Activated naive CD4-positive, alpha-beta T cell treated with anti-CD3 and anti-CD28 coated beads for 36 hours (primary cell): ENCODE results near the gene MEF2C. TPM values are rescaled to one million over a fixed set of nuclear protein-coding genes. Genes with fewer than 3 reads are reported as not detected.
"Not testable (repeated sequence)": the region's sequence is repeated elsewhere in the genome, so short reads cannot be mapped to it uniquely, and the experiment has no call there.

ENCODE experiments used
- CTCF ChIA-PET: fragments of 350-600 bp; sonication (Branson Sonifier 250); formaldehyde crosslinking; loops from one replicate; lab custom pipeline; 2021; ENCODE audit warnings: antibody characterized with exemption; lab: Charles Lee
- DNase-seq: peaks from one replicate; pipeline ENCODE4 v3.0.0-alpha.2; 2020
- H3K27ac Mint-ChIP-seq: one replicate; pipeline ENCODE4 v1.8.0; 2021; ENCODE audit warnings: mild to moderate bottlenecking, mixed read lengths
- H3K27me3 Mint-ChIP-seq: one replicate; pipeline ENCODE4 v1.8.0; 2021; ENCODE audit warnings: low read depth, mixed read lengths
- H3K36me3 Mint-ChIP-seq: one replicate; pipeline ENCODE4 v1.8.0; 2021; ENCODE audit warnings: low read depth, mixed read lengths
- H3K4me1 Mint-ChIP-seq: one replicate; pipeline ENCODE4 v1.8.0; 2021; ENCODE audit warnings: low read depth, mixed read lengths
- H3K4me3 Mint-ChIP-seq: one replicate; pipeline ENCODE4 v1.8.0; 2021; ENCODE audit warnings: mild to moderate bottlenecking, moderate library complexity, mixed read lengths
- H3K9me3 Mint-ChIP-seq: one replicate; pipeline ENCODE4 v1.8.0; 2021; ENCODE audit warnings: mixed read lengths
- intact Hi-C: fragments of 100-400 bp; cut with micrococcal nuclease; formaldehyde crosslinking; loops from one replicate; pipeline ENCODE4 v1.15.1; 2023
- total RNA-seq, 2 experiments: library from RNA; stranded (reverse); gene quantifications; one replicate each; pipeline ENCODE4 v1.2.3, GENCODE V29; 2021

The MEF2C gene
- total RNA-seq = not detected

GRCh38 chr5:88883059-88883835 is at the start of gene MEF2C:
TSS of gene MEF2C (minus strand) at chr5:88883184. CDS start at chr5:88823788, 59,396 bp downstream.
- Mint-ChIP-seq H3K27me3 (peaks cover 57% of the 10 kb centered on the region), H3K27ac (no peak within 1 kb of the TSS), H3K9me3 (no peaks in the 10 kb centered on the region), H3K36me3 (no peaks in the 10 kb centered on the region), H3K4me3 (peak within 1 kb of the TSS; percentile 76), H3K4me1 (peaks cover 20% of the 10 kb centered on the region)
- CTCF ChIA-PET = interaction anchor here (0.7 kb wide), 1 partner anchor 159 kb away, joined by 3 read pairs; no protein-coding TSS in a partner anchor
- peak; percentile 12 for DNase-seq
- intact Hi-C loops = loop anchor here (2.0 to 10.0 kb wide), 6 partner anchors 56 to 1592 kb away; partner anchors contain the start of genes MBLAC2 and POLR3G

- Mint-ChIP-seq H3K9me3 (no peaks in the 10 kb centered on the region), H3K4me1 (no peaks in the 10 kb centered on the region), H3K27ac (no peak overlapping the region), H3K36me3 (no peaks in the 10 kb centered on the region), H3K27me3 (no peaks in the 10 kb centered on the region), H3K4me3 (no peak overlapping the region)
- intact Hi-C loops = no loop called here
- DNase-seq = no peak
- CTCF ChIA-PET = no interaction called here
These were observed 49.6 kb upstream of the MEF2C start for GRCh38 chr5:88932541-88932940.

- Mint-ChIP-seq H3K4me3 (no peak overlapping the region), H3K9me3 (no peaks in the 10 kb centered on the region), H3K36me3 (no peaks in the 10 kb centered on the region), H3K4me1 (no peaks in the 10 kb centered on the region), H3K27ac (no peak overlapping the region), H3K27me3 (no peaks in the 10 kb centered on the region)
- CTCF ChIA-PET = interaction anchor here (0.7 kb wide), 1 partner anchor 449 kb away, joined by 3 read pairs; no protein-coding TSS in a partner anchor
- DNase-seq = no peak
- intact Hi-C loops = no loop called here
These were observed 47.4 kb upstream of the MEF2C start for GRCh38 chr5:88930335-88930734.

- CTCF ChIA-PET = interaction anchor here (0.6 kb wide), 1 partner anchor 198 kb away, joined by 3 read pairs; no protein-coding TSS in a partner anchor
- no peaks in the 10 kb centered on the region for H3K4me1 Mint-ChIP-seq
- no peak for DNase-seq
- intact Hi-C loops = no loop called here
- H3K9me3 Mint-ChIP-seq = no peaks in the 10 kb centered on the region
- no peaks in the 10 kb centered on the region for H3K27me3 Mint-ChIP-seq
- H3K36me3 Mint-ChIP-seq = no peaks in the 10 kb centered on the region
- no peak overlapping the region for H3K27ac Mint-ChIP-seq
- no peak overlapping the region for H3K4me3 Mint-ChIP-seq
These were observed 46.4 kb upstream of the MEF2C start for GRCh38 chr5:88929385-88929784.

GRCh38 chr5:88926774-88927173 is 43.8 kb upstream of the MEF2C start:
- no peaks in the 10 kb centered on the region for H3K27me3 Mint-ChIP-seq
- H3K9me3 Mint-ChIP-seq = no peaks in the 10 kb centered on the region
- no peaks in the 10 kb centered on the region for H3K36me3 Mint-ChIP-seq
- DNase-seq = no peak
- H3K4me3 Mint-ChIP-seq = no peak overlapping the region
- CTCF ChIA-PET = no interaction called here
- H3K4me1 Mint-ChIP-seq = no peaks in the 10 kb centered on the region
- intact Hi-C loops = no loop called here
- H3K27ac Mint-ChIP-seq = no peak overlapping the region

GRCh38 chr5:88925692-88926490 is 42.9 kb upstream of the MEF2C start:
- CTCF ChIA-PET = interaction anchor here (0.6 to 0.8 kb wide), 2 partner anchors 196 to 234 kb away, joined by 3 read pairs; no protein-coding TSS in a partner anchor
- Mint-ChIP-seq H3K4me1 (no peaks in the 10 kb centered on the region), H3K36me3 (no peaks in the 10 kb centered on the region), H3K9me3 (no peaks in the 10 kb centered on the region), H3K27ac (no peak overlapping the region), H3K4me3 (no peak overlapping the region), H3K27me3 (no peaks in the 10 kb centered on the region)
- no peak for DNase-seq
- intact Hi-C loops = no loop called here

- Mint-ChIP-seq H3K4me3 (no peak overlapping the region), H3K36me3 (no peaks in the 10 kb centered on the region), H3K27me3 (peaks cover 3% of the 10 kb centered on the region), H3K9me3 (no peaks in the 10 kb centered on the region), H3K4me1 (no peaks in the 10 kb centered on the region), H3K27ac (no peak overlapping the region)
- DNase-seq = no peak
- intact Hi-C loops = no loop called here
- CTCF ChIA-PET = no interaction called here
These were observed 41.3 kb upstream of the MEF2C start for GRCh38 chr5:88924330-88924657.

- CTCF ChIA-PET = no interaction called here
- DNase-seq = no peak
- H3K36me3 Mint-ChIP-seq = no peaks in the 10 kb centered on the region
- no peaks in the 10 kb centered on the region for H3K9me3 Mint-ChIP-seq
- no peak overlapping the region for H3K27ac Mint-ChIP-seq
- H3K4me1 Mint-ChIP-seq = no peaks in the 10 kb centered on the region
- H3K4me3 Mint-ChIP-seq = no peak overlapping the region
- peaks cover 3% of the 10 kb centered on the region for H3K27me3 Mint-ChIP-seq
- intact Hi-C loops = no loop called here
These were observed 40.8 kb upstream of the MEF2C start for GRCh38 chr5:88923623-88924329.

- H3K9me3 Mint-ChIP-seq, intact Hi-C loops, H3K27me3 Mint-ChIP-seq, H3K27ac Mint-ChIP-seq, H3K36me3 Mint-ChIP-seq, DNase-seq, H3K4me3 Mint-ChIP-seq, H3K4me1 Mint-ChIP-seq, CTCF ChIA-PET: not testable (repeated sequence)
These were observed 29.8 kb upstream of the MEF2C start for GRCh38 chr5:88912743-88913142.

- H3K27ac Mint-ChIP-seq, H3K9me3 Mint-ChIP-seq, H3K4me1 Mint-ChIP-seq, H3K36me3 Mint-ChIP-seq, intact Hi-C loops, DNase-seq, H3K4me3 Mint-ChIP-seq, H3K27me3 Mint-ChIP-seq: not testable (repeated sequence)
- CTCF ChIA-PET = interaction anchor here (0.6 kb wide), 1 partner anchor 146 kb away, joined by 7 read pairs; no protein-coding TSS in a partner anchor
These were observed 28.1 kb upstream of the MEF2C start for GRCh38 chr5:88911059-88911572.

GRCh38 chr5:88904478-88904877 is 21.5 kb upstream of the MEF2C start:
- H3K36me3 Mint-ChIP-seq, H3K27ac Mint-ChIP-seq, H3K9me3 Mint-ChIP-seq, CTCF ChIA-PET, H3K4me1 Mint-ChIP-seq, H3K4me3 Mint-ChIP-seq, H3K27me3 Mint-ChIP-seq, intact Hi-C loops, DNase-seq: not testable (repeated sequence)

GRCh38 chr5:88903966-88904365 is 21.0 kb upstream of the MEF2C start:
- H3K4me3 Mint-ChIP-seq, H3K36me3 Mint-ChIP-seq, H3K27ac Mint-ChIP-seq, H3K27me3 Mint-ChIP-seq, DNase-seq, intact Hi-C loops, CTCF ChIA-PET, H3K9me3 Mint-ChIP-seq, H3K4me1 Mint-ChIP-seq: not testable (repeated sequence)
